GM19099 (cell line): Measurements from ENCODE around the gene TCFL5.

Experiments used
- POLR2A ChIP-seq: IDR thresholded peaks from 3 replicates; pipeline ENCODE4 v1.6.1; 2011; ENCODE audit warnings: low read depth; ENCODE audit not compliant: insufficient read length; ENCODE audit errors: extremely low read depth

The TCFL5 gene

DNA sequence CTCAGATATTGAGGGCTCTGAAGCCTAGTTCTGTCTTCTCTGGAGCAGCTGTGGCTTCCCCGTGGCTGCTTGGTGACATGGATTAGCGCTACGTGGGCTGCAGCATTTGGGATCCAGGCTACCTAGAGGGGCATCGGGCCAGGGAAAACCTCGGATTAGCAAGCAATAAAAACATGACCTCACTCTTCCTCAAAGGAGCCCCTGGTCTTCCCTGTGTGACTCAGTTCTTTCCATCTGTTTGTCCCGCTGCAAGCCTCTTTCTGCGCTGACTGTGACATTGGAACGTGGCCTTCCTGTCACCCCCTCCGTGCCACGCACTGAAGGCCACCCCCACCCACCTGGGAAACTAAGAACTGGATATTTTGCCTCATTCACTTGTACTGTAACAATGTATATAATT lies 61.7 kb downstream of the TCFL5 start:
- no peak for TF ChIP-seq POLR2A

DNA sequence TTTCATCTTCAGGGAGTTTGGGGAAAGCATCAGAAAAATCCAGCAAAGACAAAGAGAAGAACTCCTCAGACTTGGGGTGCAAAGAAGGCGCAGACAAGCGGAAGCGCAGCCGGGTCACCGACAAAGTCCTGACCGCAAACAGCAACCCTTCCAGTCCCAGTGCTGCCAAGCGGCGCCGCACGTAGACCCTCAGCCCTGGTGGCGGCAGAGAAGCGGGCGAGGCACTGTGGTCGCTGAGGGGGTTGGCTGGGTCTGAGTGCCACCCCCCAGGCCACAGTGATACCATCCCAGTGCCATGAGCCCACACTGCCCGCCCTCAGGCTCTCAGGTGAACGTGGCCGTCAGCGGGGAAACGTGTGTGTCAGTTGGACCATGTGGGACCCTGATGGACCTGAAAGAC lies 62.2 kb downstream of the TCFL5 start:
- TF ChIP-seq POLR2A, result no peak

DNA sequence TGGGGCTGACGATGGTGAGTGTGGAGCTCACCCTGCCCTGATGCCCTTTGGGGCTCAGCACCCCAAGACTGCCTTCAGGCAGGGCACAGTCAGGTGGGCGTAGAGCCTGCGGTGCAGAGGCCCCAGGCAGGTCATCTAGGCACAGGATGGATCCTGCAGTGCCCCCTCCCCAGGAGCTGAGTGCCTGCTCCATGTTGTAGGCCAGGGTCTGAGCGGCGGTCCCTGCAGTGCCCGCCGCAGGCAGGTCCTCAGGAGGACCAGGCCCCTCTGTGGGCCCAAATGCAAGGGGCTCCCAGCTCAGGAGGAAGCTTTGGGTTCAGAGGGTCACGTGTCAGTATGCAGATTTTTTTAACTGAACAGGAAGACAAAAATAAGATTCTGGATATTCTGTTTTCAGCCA lies 62.6 kb downstream of the TCFL5 start:
- no peak for TF ChIP-seq POLR2A

DNA sequence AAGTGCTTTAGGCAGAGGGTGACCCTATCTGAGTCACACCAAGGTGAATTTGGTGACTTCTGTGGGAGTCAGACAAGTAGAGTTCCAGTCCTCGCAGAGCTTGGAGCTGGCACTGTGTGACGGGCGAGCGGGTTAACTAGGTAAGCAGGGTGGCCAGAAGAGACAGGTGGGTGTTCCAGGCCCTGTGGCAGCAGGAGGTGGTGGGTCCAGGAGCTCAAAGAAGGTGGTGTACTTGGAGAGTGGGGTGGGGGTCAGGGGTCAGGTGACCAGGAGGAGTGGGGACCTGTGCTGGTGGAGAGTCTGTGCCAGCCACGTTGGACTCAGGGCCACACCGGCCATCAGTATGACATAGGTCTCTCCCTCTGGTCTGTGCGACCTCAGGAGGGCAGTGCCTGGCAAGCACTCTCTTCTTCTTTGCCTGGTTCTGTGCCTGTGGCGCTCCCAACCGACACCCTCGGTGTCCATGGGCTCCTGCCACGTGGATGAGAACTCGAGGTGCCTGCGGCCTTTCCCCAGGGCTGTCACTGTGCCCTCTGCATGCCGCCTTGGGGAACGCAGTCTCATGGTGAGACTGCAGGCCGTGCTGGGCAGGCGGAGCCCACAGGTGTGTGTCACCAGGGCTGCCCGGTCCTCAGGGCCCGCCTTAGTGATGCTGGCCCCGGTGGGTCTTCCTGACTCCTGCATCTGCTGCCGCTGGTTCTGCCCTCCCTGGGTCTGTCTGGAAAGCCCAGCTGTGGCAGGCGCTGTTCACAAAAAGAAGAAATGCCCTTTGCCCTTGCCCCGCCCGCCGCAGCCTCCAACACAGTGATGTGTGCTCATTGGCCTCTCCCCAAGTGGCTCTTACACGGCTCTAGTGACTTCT lies 63.7 kb downstream of the TCFL5 start:
- TF ChIP-seq POLR2A, result no peak

DNA sequence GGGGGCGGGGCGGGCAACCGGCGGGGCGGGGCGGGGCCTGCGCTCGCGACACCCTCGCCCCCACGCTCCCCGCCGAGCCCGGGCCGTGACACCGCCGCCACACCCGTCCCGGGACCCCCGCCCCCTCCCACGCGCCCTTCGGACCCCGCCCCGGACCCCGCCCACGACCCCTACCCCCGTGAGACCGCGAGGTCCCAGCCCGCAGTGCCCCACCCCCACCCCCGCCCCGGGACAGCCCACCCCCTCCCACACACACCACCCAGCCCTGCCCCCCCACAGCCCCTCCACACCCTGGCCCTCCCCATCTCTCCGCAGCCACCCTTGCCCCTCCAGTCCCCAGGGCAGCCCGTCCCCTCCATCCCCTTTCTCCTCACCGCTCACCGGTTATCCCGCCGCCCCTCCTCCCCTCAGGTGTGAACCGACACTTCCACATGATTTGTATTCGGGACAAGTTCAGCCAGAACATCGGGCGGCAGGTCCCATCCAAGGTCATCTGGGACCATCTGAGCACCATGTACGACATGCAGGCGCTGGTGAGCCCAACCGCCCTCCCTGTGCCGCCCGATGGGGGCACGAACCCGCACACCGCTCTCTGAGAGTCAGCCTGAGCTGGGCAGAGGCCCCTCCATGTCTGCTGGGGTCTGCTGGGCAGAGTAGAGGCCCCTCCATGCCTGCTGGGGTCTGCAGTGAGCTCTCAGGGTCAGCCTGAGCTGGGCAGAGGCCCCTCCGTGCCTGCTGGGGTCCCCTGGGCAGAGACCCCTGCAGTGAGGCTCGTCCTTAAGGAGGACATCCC lies 64.7 kb downstream of the TCFL5 start:
- TF ChIP-seq POLR2A, result no peak

DNA sequence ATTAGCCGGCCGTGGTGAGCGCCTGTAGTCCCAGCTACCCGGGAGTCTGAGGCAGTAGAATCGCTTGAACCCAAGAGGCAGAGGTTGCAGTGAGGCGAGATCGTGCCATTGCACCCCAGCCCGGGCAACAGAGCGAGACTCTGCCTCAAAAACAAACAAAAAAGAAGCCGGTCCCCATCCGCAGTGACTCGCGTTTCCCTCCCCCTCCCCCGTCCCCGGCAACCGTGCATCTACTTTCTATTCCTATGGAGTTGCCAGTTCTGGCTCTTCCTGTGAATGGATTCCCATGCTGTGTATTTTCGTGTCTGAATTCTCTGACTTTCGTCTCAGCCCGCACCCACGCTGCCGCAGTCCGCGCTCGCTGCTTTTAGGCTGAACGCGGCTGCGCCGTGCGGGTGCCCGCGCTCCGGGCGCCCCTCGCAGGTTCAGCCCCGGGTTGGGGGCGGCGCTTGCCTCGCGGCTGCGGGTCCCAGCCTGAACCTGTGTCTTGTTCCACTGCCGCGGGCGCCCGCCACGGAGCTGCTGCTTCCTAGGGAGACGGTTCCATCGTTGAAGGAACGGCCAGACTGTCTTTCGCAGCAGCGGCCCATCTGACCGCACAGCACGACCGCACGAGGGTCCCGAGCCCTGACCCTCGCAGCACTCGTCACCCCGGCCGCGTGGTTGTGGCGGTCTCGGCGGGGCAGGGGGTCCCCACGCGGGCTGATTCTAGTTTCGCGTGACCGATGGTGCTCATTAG lies 66.4 kb downstream of the TCFL5 start:
- TF ChIP-seq POLR2A, result peak; percentile 56

DNA sequence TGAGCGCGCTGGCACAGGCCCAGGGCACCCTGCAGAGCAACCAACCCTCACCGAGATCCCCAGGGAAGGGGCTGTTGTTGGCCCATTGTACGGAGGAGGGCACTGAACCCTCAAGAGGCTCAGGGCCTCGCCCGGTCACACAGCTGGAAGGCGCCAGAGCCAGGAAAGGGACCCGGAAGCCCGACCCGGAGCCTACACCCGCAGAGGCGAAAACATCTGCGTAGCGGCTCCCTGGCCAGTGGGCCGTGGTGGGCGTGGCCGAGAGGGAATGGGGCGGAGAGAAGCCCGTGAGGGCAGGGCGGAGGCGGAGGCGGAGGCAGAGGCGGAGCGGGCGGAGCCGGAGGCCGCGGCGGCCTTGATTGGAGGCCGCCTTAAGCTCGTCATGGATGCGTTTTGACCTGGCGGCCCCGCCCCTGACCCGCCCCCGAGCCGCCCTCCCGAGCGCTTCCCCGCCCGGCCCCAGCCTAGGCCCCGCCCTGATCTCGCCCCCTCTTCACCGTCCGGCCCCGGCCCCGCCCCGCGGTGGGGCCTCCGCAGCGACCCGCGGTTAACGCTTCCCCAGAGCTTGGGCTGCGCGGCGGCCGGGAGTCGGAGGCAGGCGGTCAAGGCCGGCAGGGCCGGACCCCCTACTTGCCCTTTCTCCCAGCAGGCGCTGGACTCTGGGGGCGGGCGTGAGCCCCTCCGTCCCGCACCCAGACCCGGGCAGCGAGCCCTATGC lies 67.5 kb downstream of the TCFL5 start:
- TF ChIP-seq POLR2A, result peak; percentile 72

DNA sequence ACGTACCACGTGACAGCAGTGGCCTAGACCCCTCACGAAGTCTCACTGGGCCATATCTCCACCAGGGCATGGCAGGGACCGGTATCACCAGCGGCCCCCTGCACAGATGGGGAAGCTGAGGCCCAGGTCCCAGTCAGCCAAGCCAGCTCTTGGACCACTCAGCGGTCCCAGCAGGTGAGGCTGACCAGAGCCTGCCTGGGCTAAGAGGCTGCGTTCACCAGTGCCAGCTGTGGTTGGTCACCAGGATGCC lies 67.9 kb downstream of the TCFL5 start:
- no peak for TF ChIP-seq POLR2A

DNA sequence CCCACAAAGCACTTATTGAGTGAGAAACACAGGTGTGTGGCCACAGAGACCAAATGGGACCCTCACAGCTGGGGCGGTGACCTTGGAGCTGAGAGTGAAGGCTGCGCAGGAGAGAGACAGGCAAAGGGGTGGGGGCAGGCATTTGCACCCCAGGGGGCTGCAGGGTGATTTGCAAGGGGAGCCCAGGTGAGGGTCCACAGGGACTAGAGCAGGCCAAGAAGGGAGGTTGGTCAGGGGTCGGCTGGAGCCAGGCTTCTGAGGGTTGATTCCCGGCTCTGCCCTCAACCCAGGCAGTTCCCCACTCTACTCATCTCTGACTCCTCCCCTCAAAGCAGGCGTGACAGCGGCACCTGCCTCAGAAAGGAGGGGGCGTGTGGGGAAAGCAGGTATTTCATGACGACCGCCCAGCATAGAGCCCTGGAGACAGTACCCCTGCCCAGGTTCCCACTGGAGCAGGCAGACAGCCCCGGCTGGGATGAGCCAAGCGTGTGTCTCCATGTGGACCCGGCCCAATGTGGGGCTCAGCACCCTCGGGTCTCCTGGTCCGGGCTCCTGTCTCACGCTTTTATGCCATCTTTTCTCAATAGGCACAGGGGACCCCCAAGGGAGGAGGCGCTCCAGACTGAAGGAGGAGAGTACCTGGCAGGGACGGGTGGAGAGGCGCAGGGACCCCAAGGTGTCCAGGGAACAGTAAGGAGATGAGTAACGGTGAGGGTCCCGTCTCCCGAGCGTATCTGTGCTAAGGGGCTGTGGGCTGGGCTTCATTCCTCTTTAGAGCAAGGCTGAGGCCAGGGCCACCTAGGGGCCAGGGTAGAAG lies 68.5 kb downstream of the TCFL5 start:
- TF ChIP-seq POLR2A, result no peak

DNA sequence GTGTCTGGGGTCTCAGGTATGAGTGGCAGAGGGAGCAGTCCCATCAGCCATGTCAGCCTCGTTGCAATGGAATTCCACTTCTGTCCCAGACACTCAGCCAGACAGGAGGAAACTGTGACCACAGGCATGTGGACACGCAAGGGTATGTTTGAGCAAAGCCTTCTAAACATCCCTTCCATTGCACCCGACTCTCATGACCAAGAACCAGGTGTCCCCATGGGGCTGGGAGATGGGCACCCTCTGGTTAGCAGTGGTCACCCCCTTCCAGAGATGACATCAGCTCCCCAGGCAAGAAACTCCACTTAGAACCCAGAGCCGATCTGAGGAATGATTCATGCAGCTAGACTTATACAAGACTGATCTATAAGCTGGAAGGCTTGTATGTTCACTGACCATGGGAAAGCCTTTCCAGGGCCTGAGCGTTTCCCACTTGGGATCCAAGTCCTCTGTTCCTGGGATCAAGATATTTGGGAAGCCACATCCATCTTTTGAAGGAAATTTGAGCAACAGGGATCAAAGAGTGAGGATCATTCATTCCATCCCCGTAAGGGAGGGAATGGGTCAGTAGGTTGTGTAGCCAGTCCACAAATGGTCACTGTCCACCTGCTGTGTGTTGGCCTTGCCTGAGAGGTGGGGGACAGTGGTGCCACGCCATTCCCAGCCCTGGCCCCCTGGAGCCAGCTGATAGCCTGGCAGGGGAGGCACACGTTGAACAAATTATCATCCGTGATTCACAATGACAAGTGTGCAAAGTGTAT lies 69.3 kb downstream of the TCFL5 start:
- TF ChIP-seq POLR2A, result no peak

DNA sequence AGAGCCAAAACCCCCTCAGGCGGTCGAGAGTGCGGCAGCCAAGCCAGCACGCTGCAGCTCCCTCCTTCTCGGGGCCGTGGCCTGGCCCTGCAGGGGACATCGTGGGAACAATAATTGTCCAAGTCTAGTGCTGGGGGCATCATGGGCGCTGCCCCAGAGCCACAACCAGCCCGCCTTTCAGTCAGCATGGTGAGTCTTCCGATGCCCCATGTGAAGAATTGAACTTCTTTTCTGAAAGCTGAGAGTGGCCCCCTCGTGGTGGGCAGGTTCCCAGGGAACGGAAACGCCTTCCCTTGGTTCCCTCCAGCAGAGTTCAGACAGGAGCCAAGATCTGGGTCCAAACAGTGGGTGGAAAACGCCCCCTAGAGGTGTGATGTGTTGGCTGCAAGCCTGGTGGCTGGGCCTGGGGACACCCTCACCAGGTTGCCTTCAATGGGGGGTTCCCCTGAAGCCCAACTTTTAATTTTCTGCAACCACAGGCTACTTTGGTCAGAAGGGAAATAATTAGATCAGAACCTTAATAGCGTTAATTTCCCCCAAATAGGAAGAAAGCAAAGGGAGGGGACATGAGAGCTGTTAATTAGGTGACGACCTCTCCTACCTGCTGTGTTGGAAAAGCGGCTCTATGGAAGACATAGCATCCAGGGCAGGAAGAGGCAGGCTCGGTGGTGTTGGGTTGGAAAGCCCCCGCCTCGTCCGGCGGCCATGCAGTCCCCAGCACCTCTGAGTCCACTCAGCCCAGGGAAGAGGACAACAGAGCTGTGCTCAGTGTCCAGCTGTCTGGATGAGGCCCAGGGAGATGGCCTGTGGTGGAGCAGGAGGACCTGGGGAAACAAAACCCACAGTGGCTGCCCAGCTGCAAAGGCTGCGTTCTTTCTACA lies 70.1 kb downstream of the TCFL5 start:
- TF ChIP-seq POLR2A, result no peak
